ENCODE data around the gene FAM240B.

DNA sequence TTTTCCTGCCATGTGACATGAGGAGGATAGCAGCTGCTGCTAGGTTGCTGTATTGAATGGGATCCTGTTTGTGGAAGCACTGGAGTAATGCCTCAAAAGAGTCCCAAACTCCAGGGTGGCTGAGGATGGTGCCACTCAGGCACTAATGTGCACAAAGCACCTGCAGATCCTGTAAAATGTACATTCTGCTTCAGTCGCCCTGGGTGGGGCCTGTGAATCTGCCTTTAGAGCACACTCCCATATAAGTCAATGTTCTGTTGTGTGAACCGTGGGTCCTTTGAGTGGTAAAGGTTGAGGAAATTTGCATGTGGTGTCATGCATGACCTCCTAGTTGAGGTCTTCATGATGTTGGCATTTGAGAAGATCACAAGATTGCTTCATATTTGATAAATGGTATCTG, 67.9 kb downstream of the FAM240B start:
- no peak for TF ChIP-seq EZH2 (optimal IDR thresholded peaks at IDR 0.05; ENCODE audit: low read depth, low read length)
- TF ChIP-seq, protein P1, sequence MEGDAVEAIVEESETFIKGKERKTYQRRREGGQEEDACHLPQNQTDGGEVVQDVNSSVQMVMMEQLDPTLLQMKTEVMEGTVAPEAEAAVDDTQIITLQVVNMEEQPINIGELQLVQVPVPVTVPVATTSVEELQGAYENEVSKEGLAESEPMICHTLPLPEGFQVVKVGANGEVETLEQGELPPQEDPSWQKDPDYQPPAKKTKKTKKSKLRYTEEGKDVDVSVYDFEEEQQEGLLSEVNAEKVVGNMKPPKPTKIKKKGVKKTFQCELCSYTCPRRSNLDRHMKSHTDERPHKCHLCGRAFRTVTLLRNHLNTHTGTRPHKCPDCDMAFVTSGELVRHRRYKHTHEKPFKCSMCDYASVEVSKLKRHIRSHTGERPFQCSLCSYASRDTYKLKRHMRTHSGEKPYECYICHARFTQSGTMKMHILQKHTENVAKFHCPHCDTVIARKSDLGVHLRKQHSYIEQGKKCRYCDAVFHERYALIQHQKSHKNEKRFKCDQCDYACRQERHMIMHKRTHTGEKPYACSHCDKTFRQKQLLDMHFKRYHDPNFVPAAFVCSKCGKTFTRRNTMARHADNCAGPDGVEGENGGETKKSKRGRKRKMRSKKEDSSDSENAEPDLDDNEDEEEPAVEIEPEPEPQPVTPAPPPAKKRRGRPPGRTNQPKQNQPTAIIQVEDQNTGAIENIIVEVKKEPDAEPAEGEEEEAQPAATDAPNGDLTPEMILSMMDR (IDR thresholded peaks at IDR 0.05; ENCODE audit: low read length), result no peak

Data from MM.1S (cell line).